DMS79 treated with DMSO at 0.1 percent for 48 hours (cell line): Measurements from ENCODE around the gene AKAP6.
"Not testable (repeated sequence)": the region's sequence is repeated elsewhere in the genome, so short reads cannot be mapped to it uniquely, and the experiment has no call there.

Experiments used
- DNase-seq: peaks from one replicate; lab custom pipeline; 2025; lab: John Stamatoyannopoulos, UW

Gene AKAP6

DNA sequence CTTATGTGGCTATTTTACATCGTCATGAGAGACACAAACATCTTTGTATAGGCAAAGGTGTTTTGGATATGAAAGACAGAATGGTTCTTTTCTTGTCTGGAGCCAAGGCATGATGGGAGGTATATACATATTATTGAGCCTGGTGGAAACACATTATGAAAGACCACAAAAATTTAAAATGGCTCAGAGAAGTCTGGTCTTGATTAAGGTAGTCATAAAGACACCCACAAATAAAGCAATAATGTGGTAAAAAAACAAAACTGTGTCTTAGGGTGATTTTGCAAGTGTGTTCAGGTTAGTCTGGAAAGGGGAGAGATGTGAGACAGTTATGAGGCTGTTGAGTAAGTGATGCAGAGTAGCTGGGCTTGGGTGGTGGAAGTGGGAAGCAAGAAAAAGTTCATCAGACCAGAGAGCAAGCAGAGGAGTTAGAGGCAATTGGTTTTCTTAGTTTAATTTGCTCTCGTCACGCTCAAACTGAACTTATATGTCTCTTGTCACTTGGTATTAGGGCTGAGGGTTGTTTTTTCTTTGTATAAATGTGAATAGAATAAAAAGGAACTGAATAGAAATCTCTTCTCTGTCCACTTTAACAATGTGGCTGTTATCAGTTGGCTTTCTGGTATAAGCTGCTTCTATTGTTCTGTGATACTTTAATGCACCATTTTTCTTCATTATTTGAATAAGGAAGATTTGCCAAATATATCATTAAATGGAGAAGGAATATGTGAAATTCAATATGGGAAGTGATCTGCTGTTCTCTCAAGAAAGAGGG, 115.0 kb downstream of the AKAP6 start:
- DNase-seq, result no peak

DNA sequence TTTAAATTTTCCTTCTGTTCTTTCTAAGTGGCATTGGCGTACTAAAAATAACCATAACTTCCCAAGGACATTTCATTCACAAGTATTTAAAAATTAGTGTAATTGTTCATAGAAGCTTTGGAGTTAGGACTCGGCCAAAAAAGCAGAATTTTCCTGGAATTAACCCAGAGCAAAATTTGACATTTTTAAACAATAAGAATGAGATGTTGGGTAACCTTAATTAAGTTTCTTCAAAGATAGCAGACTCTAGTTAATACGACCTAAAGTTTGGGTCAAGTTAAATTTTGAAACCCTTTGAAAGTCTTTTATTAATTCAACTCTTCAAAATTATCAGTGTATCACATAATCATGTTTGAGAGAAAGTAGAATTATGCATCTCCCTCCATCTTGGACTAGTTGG, 118.3 kb downstream of the AKAP6 start:
- DNase-seq, result no peak

DNA sequence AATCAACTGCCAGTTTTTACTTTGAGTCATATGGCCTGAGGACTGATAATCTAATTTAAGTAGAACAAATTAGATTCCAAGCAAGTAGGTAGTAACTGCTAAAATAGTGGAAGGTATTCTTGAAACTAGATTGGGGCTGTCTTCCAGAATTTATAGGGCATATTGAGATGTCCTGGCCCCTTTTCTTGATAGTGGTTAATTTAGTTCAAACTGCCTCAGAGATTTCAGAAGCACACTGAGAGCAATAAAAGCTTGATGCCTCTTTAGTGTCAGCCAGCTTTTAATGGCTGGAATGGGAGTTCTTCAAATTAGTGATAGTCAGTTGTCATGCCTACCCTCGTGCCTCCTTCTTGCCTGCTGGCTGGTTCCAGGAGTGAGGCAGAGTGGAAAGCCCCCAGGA, 120.5 kb downstream of the AKAP6 start:
- no peak for DNase-seq

DNA sequence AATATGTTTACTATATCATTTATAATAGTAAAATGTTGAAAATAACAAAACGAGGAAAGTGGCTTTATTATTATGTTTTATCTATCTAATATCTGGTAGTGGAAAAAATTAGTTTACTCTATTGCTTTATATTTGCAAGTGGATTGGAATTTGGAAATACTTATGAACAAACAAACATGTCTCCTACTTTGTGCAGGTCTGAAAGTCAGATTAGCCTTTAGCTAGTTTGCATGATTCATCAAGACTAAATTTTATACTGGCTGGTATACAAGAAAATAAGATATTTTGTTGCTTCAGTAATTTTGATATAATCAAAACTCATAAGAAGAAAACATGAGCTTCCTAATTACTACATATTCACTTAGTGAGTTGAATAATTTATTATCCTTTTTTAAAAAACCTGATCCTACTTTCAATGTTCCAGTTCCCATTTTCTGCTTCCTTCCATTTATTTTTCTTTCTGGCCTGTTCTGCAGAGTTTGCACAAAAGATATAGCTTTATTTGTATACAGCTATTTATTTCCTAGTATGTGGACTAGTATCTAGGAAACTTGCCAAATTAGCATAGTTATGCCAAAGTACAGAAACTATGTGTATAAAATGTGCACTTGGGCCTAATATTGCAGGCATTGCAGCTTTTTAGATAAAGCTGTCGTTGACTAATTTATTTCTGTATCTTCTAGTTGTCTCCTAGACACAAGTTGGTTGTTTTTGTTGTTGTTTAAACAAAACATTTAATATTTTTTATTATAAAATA, 122.0 kb downstream of the AKAP6 start:
- DNase-seq, result no peak

DNA sequence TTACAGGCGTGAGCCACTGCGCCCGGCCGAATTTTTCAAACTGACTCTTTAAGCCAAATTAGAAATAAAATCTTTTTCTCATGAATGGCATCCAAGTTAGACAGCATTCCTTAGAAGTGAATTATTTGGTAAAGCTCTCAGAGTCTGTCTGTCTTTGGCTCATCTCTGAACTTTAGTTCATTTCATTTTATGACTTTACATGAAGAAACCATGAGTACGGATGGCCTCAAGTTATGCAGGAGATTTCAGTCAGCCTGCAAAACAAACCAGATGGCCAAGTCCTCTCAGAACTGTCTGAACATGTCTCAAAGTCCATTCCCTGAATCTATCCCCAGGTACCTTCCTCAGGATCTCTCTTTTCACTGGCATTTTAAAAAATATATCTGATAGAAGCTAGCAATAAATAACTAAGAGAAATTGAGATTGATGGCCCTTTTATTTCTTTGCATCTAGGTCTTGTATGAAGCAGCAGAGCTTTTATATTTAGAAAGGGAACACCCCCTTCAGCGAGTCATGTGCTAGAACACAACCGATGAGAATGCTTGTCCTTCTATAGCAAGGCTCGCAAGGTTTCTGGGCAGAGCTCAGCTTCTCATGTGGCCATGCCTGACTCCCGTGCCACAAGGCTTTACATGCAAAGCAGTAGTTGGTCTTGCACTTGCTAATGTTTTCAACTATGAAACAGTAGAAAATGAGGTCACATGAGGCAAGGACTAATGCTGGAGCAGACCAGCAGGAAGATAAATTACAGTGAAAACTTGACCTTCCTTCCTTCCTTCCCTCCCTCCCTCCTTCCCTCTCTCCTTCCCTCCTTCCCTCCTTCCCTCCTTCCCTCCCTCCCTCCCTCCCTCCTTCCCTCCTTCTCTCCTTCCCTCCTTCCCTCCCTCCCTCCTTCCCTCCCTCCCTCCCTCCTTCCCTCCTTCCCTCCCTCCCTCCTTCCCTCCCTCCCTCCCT, 125.0 kb downstream of the AKAP6 start:
- DNase-seq, result no peak

DNA sequence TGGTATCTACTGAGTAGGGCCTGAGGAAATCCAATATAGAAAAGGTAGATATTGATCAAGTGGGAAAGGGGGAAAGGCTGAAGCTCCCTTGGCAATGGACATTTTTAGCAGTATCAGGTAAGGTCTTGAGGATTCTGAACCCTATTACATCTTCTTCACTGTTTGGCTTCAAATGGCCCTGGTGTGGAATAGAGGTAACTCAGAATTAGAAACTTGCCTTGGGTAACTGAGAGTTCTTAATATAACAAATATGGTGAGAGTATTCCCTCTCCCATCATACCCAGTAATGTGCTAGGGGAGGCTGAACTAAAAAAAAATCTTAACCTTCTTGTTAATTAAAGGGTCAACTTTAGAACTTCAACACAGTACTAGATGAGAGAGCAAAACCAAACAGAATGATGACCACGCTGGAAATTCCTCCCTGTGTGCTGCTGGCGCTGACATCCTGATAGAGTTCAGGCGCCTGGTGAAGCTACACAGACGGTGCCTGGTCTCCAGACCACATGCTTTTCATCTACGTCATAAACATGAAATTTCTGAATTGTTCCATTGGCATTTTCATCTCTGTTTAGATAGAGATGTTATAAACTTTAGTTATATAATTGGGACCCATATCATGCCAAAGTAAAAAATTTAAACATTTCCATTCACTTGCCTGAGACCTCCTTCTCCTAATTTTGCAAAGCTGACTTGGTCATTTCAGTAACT, 128.3 kb downstream of the AKAP6 start:
- DNase-seq, result no peak

DNA sequence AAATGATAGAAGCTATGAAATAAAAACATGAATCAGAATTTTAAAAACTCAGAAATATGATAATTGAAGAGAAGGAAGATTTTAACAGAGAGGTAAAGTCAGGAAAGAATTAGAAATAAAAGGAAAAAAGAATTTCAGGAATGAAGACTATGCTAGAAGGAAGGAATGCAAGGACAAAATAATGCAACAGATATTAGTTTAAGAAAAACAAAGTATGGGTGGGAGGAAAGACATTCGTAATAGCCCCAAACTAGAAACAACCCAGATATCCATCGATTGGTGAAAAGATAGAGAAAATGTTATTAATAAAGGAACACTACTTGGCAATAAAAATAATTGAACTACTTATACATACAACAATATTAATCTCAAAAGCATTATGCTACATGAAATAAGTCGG, 129.6 kb downstream of the AKAP6 start:
- DNase-seq, result no peak

DNA sequence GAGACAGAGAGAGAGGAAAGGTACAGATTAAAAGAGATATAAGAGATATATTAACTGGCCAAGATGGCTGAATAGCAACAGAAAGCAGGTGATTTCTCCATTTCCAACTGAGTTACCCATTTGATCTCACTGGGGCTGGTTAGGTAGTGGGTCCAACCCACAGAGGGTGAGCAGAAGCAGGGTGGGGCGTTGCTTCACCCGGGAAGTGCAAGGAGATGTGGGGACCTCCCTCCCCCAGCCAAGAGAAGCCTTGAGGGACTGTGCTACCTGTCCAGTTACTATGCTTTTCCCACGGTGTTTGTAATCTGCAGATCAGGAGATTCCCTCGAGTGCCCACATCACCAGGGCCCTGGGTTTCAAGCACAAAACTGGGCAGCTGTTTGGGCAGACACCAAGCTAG, 131.2 kb downstream of the AKAP6 start:
- no peak for DNase-seq

DNA sequence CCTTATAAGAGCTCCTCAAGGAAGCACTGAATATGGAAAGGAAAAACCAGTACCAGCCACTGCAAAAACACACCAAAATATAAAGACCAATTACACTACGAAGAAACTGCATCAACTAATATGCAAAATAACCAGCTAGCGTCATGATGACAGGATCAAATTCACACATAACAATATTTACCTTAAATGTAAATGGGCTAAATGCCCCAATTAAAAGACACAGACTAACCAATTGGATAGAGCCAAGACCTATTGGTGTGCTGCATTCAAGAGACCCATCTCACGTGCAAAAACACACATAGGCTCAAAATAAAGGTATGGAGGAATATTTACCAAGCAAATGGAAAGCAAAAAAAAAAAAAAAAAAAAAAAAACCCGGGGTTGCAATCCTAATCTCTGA, 133.5 kb downstream of the AKAP6 start:
- not testable (repeated sequence) for DNase-seq

DNA sequence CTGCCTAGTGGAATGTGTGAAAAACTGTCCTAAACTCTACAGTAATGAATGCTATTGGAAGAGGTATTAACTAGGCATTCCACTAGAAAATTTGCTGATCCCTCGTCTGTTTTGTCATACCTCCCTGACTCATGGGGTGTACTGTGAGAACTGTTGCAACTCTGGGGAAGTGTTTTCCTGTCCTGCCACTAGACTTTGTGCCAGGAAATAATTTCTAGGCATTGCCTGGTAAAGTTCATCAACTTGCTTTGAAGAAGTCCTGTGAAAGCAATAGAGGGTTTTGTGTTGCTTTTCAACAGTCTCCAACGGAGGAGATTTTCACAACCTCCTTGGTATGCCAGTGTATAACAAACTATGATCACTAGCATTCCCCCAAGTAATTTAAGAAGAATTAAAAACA, 139.9 kb downstream of the AKAP6 start:
- DNase-seq, result no peak

DNA sequence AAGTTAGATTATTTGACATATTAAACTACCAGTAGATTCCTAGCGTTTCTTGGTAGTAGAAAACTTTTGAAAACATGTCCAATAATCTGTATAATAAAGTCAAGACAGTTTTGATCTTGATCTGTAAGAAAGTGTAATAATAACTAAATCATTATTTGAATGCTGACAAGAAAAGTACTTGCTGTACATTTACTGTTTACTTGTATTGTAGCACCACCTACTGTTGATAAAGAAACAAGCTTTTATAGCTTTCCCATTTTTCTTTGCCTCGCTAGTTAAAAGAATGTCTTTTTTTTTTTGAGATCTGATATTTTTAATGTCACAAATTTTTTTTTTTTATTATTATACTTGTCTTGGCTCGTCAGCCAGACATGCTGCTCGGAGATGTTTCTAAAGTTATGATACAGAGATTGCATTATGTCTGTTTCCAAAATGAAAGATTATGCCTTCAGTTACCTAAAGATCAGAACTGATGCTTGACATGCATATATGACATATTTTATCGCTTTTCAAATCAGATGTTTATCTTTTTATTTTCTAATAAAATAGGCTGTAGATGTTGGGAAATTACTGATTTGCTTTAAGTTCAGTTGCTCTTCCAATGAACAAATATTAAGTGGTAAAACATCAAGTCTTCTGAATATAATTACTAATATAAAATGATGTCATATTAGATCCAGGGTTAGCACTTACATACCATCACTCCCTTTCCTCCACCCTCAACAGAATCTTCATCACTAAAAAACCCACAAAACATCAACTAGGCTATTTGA, 140.5 kb downstream of the AKAP6 start:
- peak; percentile 72 for DNase-seq

DNA sequence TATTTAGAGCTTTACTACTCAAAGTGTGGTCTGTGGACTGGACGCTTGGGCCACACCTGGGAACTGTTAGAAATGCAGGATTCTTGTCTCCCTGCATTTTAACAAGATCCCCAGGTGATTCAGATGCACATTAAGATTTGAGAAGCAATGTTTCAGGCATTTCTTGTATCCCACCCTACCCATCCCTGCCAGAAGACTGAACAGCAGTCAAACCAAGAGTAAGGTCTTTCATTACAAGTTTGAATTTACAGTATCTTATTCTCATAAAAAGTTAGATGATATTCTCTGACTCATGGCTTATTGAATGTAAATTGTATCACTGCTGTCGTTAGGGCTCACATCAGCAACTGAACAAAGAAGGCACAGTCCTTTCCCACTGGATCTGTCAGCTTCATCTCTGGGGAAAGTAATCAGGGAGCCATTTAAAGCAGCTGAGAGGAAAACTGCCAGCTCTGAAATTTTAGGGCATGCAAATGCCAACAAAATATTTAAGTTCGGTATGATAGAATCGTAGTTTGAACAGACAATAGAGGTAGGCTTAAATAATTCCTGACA, 141.1 kb downstream of the AKAP6 start:
- no peak for DNase-seq

DNA sequence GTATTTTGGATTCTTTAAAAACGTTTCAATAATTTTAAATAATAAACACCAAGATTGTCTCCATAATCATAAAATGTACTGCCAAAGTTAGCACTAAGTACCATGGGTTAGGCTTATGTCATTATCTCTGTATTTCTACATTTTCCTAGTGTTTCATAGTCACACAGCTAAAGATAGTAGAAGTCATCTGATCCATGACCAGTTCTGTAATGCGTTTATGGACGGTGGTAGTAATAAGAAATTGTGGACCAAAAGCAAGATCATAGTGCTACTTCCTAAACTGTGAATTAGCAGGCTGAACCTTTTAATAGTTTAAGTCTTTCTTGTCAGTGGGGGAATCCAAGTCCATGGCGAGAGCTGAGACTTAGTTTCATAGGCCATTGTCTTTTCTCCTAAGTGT, 142.1 kb downstream of the AKAP6 start:
- DNase-seq, result no peak

DNA sequence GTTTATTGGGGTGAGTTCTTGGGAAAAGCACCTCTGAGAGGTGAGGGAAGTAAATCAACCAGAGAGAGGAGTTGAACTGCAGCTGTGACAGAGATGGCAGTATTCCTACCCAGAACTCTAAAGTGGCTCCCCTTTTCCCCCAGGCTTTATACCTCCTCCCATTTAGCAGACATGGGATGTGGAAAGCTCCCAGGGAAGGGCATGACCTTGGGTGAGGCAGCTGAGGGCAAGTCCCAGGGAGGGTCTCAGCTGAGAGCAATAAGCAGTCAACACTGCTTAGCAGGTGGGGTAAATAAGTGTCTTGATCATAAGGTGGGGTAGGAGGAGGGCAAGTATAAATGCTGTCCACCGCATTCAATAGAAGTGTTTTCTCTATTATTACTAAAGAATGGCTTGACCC, 143.0 kb downstream of the AKAP6 start:
- DNase-seq, result no peak

DNA sequence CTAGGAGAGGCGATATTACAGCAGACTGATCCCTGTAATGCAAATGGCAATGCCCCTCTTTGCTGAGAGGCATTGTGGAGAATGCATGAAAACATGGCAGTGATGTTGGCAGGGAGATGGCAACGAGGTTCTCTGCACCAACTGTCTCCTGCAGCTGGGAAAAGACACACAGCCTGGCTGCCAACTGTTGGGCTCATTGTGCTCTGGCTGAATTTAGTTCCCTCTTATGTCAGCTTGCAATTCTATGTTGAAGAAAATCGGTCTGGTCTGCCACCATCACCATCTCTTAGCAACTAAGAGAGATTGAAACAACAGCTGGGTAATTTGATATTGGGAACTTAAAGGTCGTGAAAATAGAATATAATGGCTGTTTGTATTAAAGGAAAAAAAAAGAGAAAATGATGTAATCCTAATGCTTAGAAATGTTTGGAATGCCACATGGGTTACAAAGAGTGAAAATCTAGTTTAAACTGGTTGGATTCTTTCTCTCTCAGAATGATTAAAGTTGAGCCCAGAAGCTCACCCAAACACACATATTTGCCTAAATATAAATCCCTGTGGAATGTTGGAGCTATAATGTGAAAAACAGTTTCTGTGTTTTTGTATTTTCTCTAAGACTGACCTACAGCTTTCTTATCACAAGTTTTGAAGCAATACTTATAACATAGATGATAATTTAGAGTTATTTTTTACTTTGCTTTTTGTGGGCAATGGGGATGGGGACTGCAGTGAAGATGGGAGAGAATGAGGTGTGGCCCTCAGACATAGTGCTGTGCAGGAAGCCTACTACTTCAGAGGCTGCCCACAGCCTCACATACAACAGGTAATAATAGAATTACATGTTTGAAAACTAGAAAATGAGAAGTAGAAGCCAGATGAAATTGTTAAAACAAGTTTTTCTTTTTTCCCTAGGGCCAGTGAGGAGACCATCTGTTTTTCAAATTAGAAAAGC, 143.7 kb downstream of the AKAP6 start:
- DNase-seq, result no peak

DNA sequence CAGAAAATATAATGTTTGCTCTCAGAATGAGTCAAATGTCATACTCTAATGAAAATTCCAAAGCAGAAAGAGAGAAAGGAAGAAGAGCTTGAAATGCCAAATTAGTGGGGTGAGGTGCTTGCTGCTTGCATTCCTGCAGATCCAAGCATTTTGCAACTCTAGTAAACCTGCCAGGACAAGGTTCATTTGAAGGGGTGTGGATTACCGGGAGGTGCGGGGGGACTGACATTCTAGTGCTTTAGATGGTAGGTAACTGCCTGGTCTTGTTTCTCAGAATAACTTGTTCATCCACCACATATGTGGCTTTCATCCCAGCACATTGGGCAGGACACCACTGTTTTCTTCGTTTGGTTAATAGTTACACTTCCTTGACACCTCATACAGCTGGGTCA, 144.4 kb downstream of the AKAP6 start:
- DNase-seq, result no peak

DNA sequence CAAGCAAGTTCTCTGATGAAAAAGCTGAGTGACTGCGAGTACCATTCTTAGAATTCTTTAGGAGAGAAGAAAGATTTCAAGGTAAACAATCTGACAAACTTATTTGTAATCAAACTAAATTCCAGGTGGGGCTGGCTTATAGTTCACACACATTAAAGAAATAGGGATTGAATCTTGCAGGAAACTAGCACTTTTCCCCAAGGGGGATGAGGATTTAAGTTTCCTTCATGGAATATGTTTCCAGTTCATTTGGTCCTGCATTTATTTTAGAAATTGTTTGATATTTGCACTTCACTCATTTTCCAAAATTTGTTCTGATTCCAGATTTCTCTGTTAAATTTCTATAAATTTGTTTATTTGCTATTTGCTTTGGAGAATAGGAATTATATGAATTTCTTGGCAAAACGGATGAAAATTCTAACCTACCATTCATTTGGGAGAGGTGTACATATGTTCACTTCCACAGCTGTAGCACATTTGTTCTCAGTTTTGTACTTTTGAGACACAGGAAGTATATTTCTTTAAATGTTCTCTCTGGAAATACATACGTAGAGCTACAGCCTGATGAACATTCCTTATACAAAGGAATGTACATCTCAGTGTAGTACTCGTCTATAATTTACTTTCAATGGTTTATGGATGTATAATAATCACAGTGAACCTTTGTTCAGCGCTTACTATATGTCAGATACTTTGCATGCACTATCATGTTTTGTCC, 145.5 kb downstream of the AKAP6 start:
- no peak for DNase-seq

DNA sequence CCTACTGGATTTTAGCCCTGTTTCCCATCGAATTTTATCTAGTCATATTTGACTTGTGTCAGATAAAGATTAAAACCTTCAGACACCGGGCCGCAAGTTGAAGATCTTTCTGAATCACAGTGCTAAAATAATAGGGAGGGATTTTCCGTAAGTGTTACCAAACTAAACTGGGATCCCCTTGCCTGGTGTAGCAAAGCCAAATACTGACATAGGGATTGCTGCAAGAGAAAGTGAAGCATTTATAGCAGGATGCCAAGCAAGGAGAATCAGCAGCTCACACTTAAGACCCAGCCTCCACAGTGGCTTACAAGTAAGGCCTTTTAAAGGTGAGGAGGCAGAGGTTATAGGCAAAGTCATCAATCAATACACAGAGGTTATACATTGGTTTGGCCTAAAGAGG, 147.4 kb downstream of the AKAP6 start:
- DNase-seq, result no peak

DNA sequence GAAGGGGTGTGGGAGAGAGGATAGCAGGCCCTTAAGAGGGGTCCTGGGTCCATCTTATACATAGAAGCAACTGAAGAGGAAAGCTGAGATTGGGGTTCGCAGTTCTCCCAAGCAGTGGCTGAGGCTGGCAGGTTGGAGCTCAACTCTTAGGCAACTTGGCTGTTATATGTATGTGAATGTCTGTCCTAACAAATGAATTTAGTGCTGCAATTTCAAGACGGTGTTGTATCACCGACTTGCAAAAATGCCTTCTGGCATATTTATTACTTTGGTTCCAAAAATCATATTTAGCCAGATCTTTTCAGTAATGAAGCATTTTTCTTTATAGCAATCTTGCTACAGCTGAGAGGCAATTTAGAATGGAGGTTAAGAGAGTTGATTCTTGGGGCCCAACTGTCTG, 148.3 kb downstream of the AKAP6 start:
- DNase-seq, result no peak
